RWPE1 (cell line): Measurements from ENCODE around the gene EML3.

Experiments used
- CTCF ChIA-PET: fragments of 350-600 bp; sonication (Branson Sonifier 250); formaldehyde crosslinking; extraction: SDS; loops from one replicate; lab custom pipeline; 2021; lab: Yijun Ruan, JAX
- POLR2A ChIA-PET: fragments of 400-600 bp; formaldehyde crosslinking; extraction: SDS; loops from one replicate; lab custom pipeline; 2020; ENCODE audit warnings: antibody characterized with exemption; ENCODE audit not compliant: low non-redundant PET; lab: Yijun Ruan, JAX
- DNase-seq: peaks from one replicate; pipeline ENCODE4 v3.0.0; 2012; ENCODE audit warnings: low spot score
- H3K27ac ChIP-seq: fragments of 450-650 bp; 2 replicates; pipeline ENCODE4 v1.5.1; 2017
- CTCF ChIP-seq: fragments of 450-650 bp; conservative IDR thresholded peaks from 2 replicates; pipeline ENCODE4 v1.5.1; 2017; ENCODE audit warnings: low read depth, mild to moderate bottlenecking

EML3 gene

GRCh38 chr11:62611705-62612365 lies 740 bp downstream of the EML3 start:
- DNase-seq = no peak
- no peak for TF ChIP-seq CTCF
- CTCF ChIA-PET = interaction anchor here (0.5 to 1.3 kb wide), 13 partner anchors 9 to 1834 kb away, joined by 3 to 7 read pairs (median 3); partner anchors contain the start of gene B3GAT3
- H3K27ac ChIP-seq = peak overlapping the region; percentile 98
- POLR2A ChIA-PET = interaction anchor here (1.0 to 1.1 kb wide), 2 partner anchors 21 to 54 kb away, joined by 3 to 4 read pairs; partner anchors contain the start of genes CSKMT and TUT1

GRCh38 chr11:62610814-62611704 lies 1.5 kb downstream of the EML3 start:
- no peak for TF ChIP-seq CTCF
- no peak for DNase-seq
- peak overlapping the region; percentile 98 for H3K27ac ChIP-seq
- ChIA-PET POLR2A (interaction anchor here (1.0 to 1.1 kb wide), 2 partner anchors 20 to 54 kb away, joined by 3 to 4 read pairs; partner anchors contain the start of genes CSKMT and TUT1), CTCF (interaction anchor here (0.5 to 1.3 kb wide), 10 partner anchors 8 to 216 kb away, joined by 3 to 7 read pairs (median 4); partner anchors contain the start of gene B3GAT3)

GRCh38 chr11:62610403-62610802 lies 2.2 kb downstream of the EML3 start:
- peak overlapping the region; percentile 98 for H3K27ac ChIP-seq
- ChIA-PET POLR2A (no interaction called here), CTCF (interaction anchor here (1.2 kb wide), 1 partner anchor 216 kb away, joined by 4 read pairs; no protein-coding TSS in a partner anchor)
- DNase-seq = no peak
- TF ChIP-seq CTCF = no peak

- ChIA-PET CTCF (interaction anchor here (0.6 kb wide), 1 partner anchor 237 kb away, joined by 4 read pairs; no protein-coding TSS in a partner anchor), POLR2A (no interaction called here)
- TF ChIP-seq CTCF = no peak
These were observed 3.8 kb downstream of the EML3 start for GRCh38 chr11:62608776-62609175.

GRCh38 chr11:62607714-62608113 lies 4.9 kb downstream of the EML3 start:
- POLR2A ChIA-PET = no interaction called here
- CTCF ChIA-PET = no interaction called here
- no peak for TF ChIP-seq CTCF
- no peak for DNase-seq
- H3K27ac ChIP-seq = peak overlapping the region; percentile 98

More at GRCh38 chr11:62608776-62609175, 3.8 kb downstream of the EML3 start:
- H3K27ac ChIP-seq = peak overlapping the region; percentile 98
- DNase-seq = no peak

DNA sequence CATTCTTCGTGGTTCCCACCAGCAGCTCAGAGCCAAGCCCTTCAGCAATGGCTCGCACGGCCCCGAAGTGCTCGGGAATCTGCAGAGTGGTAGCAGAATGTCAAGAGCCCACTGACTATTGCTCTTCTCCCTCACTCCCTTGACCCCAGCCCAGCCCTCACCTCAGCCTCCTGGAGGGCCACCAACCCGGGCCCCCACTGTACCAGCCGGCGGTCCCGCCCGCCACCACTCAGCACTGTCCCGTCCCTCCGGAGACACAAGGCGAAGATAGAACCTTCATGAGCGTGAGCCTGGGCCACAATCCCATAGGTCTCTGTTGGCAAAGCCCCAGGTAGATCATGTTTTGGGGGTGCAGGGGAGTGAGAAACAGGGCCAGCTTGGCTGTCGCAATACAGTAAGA lies 6.7 kb downstream of the EML3 start:
- DNase-seq = no peak
- no peak for TF ChIP-seq CTCF
- H3K27ac ChIP-seq = peak overlapping the region; percentile 98
- POLR2A ChIA-PET = no interaction called here
- CTCF ChIA-PET = no interaction called here
